Right atrium auricular region (tissue), 2 donors: Measurements from ENCODE around the gene SPACA5. TPM values are rescaled to one million over a fixed set of nuclear protein-coding genes. Genes with fewer than 3 reads are reported as not detected.
A peak's percentile ranks its signal among the peaks of the same experiment; 100 is the strongest.
"Not testable (repeated sequence)": the region's sequence is repeated elsewhere in the genome, so short reads cannot be mapped to it uniquely, and the experiment has no call there.

ENCODE experiments used
- DNase-seq: peaks from one replicate; pipeline ENCODE4 v3.0.0-alpha.2; 2019; ENCODE audit warnings: low spot score
- H3K27ac ChIP-seq, 2 donors: fragments of 200-600 bp; sonication (generic); 1 replicate in 1 of 2; 2 replicates in 1 of 2; pipeline ENCODE4 v1.5.1; 2016 to 2019
- H3K27me3 ChIP-seq, 2 donors: fragments of 200-600 bp; sonication (generic); one replicate each; pipeline versions ENCODE4 v1.5.1 to v1.6.0; 2017 to 2019
- H3K36me3 ChIP-seq: fragments of 200-600 bp; sonication (generic); one replicate; pipeline ENCODE4 v1.5.1; 2016
- H3K4me1 ChIP-seq, 2 donors: fragments of 200-600 bp; sonication (generic); one replicate each; pipeline versions ENCODE4 v1.5.1 to v1.6.0; 2017 to 2019
- H3K4me3 ChIP-seq, 2 donors: fragments of 200-600 bp; sonication (generic); 1 replicate in 1 of 2; 2 replicates in 1 of 2; pipeline ENCODE4 v1.5.1; 2017 to 2019; ENCODE audit warnings: mild to moderate bottlenecking in 1 of 2, moderate library complexity in 1 of 2
- H3K9me3 ChIP-seq, 2 donors: fragments of 200-600 bp; sonication (generic); one replicate each; pipeline ENCODE4 v1.5.1; 2019
- CTCF ChIP-seq, 2 donors: fragments of 200-600 bp; sonication (generic); IDR thresholded peaks; one replicate each; pipeline ENCODE4 v1.5.1; 2019; ENCODE audit warnings: antibody characterized with exemption in 2 of 2
- total RNA-seq, 2 donors: library from RNA; depleted of rRNA; stranded (reverse); fragments of >200 nt; gene quantifications; one replicate each; pipeline ENCODE4 v1.1.0, GENCODE V29; 2016

The SPACA5 gene
- total RNA-seq, 2 donors from 2014 or later: not detected

- TF ChIP-seq CTCF (IDR thresholded peaks at IDR 0.05): no peak
- peaks cover 0 to 11% of the 10 kb centered on the region in 2 donors for H3K4me1 ChIP-seq
- no peaks in the 10 kb centered on the region for H3K9me3 ChIP-seq
- DNase-seq: no peak
- no peaks in the 10 kb centered on the region for H3K36me3 ChIP-seq
- no peak overlapping the region for H3K4me3 ChIP-seq
- no peak overlapping the region for H3K27ac ChIP-seq
- no peaks in the 10 kb centered on the region for H3K27me3 ChIP-seq
Observed at GRCh38 chrX:48030237-48030636, 23.4 kb downstream of the SPACA5 start.

DNA sequence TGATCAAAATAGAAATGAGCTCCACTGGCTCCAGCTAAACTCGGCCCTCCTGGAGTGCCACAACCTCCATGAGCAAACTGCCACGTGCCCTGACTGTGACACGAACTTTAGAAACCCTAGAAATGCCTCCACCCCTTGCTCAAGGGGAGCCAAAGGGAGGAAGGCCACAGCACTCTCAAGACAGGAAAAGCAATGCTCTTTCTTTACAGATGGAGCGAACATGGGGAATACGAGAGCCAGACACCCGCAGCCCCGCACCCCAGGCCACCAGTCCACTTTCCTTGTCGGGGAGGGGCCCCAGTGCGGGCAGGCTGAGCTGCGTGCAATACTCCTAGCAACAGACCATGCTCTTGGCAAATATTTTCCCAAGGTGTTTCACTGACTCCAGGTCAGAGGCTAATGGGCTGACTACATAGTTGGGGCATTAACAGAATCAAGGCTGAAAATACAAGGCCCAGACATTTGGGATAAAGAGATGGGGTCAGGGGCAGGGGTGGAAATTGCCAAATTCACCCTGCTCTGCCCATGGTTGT lies 23.9 kb downstream of the SPACA5 start:
- not testable (repeated sequence) for H3K36me3 ChIP-seq, DNase-seq, H3K4me3 ChIP-seq, H3K27me3 ChIP-seq, H3K27ac ChIP-seq, H3K4me1 ChIP-seq, H3K9me3 ChIP-seq

DNA sequence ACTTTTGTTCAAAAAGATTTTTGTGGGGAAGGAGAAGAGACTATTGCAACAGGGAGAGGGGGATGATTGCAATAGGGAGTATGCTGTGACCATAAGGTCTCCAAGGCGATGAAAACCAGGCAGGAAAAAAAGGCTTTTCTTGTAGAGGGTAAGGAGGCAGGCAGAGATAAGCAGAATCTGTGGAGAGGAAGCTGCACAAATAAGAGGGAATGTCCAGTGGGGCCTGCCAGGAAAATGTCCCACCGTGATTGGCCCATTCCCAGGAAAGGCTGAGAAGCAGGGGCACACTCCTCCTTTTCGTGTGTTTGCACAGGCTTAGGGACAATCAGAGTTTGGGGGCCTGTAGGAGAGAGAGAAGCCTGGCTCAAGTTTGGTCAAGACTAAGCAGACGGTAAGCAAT lies 29.1 kb downstream of the SPACA5 start:
- no peak overlapping the region for H3K27ac ChIP-seq
- no peaks in the 10 kb centered on the region for H3K9me3 ChIP-seq
- H3K36me3 ChIP-seq: no peaks in the 10 kb centered on the region
- H3K4me3 ChIP-seq: no peak overlapping the region
- no peak for DNase-seq
- no peak for TF ChIP-seq CTCF (IDR thresholded peaks at IDR 0.05)
- H3K4me1 ChIP-seq: no peaks in the 10 kb centered on the region
- no peaks in the 10 kb centered on the region for H3K27me3 ChIP-seq

- Histone ChIP-seq H3K27ac (no peak overlapping the region), H3K27me3 (no peaks in the 10 kb centered on the region), H3K36me3 (no peaks in the 10 kb centered on the region), H3K4me1 (peaks cover 0 to 9% of the 10 kb centered on the region in 2 donors), H3K4me3 (no peak overlapping the region), H3K9me3 (no peaks in the 10 kb centered on the region)
- no peak for DNase-seq
- no peak for TF ChIP-seq CTCF (IDR thresholded peaks at IDR 0.05)
Observed at GRCh38 chrX:48043056-48043455, 36.3 kb downstream of the SPACA5 start.

DNA sequence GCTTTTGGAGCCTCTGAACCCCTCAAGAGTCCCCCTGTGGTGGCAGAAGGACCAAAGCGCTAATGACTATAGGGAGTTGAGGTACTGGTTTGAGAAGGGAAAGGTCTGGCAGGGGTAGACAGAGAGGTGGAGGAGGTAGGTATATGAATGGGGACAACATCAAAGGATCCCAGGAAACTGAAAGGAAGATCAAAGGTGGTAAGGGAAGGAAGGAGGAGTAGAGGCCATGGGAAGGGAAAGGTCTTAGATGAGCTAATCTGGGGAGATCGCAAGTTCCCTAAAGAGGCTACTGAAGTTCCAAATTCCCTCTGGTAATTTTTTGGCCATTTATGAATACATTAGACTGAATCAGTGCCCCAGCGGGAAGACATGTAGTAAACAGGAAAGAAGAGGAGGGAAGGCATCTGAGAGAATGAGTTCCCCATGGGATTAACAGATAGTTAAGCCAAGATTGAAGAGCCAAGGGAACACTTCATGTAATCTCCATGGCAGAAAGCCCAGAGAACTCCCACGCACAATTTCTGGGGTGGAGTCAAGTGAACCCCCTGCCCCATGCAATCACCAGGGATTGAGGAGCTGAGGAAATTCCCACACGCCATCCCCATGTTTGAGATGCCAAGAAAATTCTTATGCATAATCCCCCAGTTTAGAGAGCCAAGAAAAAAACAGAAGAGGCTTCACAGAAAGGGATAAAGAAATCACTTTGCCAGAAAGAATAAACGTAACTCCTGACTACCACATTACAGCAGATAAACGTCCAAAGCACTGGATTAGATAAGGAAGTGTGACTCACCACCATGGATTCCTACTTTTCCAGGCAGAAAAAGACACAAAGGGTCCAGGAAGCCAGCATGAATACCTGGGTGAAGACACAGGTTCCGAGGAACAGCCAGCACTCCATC lies 38.9 kb downstream of the SPACA5 start:
- H3K27ac ChIP-seq: peak overlapping the region in 1 of 2 donors; percentile 63
- no peak overlapping the region for H3K4me3 ChIP-seq
- H3K9me3 ChIP-seq: no peaks in the 10 kb centered on the region
- no peaks in the 10 kb centered on the region for H3K36me3 ChIP-seq
- peaks cover 0 to 9% of the 10 kb centered on the region in 2 donors for H3K4me1 ChIP-seq
- no peaks in the 10 kb centered on the region for H3K27me3 ChIP-seq
- DNase-seq: no peak
- no peak for TF ChIP-seq CTCF (IDR thresholded peaks at IDR 0.05)

DNA sequence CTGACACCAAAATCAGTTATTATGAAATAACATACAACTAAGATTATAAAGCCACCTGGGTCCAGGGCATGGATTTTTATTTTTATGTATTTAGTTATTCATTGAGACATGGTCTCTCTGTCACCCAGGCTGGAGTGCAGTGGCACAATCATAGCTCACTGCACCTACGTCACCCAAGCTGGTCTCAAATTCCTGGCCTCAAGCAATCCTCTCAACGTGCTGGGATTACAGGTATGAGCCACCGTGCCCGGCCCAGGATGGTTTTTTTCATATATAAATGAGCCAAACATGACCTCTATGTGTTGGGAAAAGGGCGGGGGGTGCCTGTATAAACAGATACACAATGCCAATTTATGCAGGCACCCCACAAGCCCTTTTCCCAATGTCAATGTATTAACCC lies 40.1 kb downstream of the SPACA5 start:
- no peak for DNase-seq
- Histone ChIP-seq H3K4me3 (no peak overlapping the region), H3K27me3 (no peaks in the 10 kb centered on the region), H3K9me3 (no peaks in the 10 kb centered on the region), H3K4me1 (peaks cover 0 to 9% of the 10 kb centered on the region in 2 donors), H3K27ac (no peak overlapping the region), H3K36me3 (no peaks in the 10 kb centered on the region)
- TF ChIP-seq CTCF (IDR thresholded peaks at IDR 0.05): no peak
